HG03139 (cell line): Measurements from ENCODE around the gene PCDH9.

Source experiments
- ATAC-seq: cut with Tn5 transposase; IDR thresholded peaks from one replicate; pipeline ENCODE4 v1.9.1; 2021; ENCODE audit not compliant: unreplicated experiment

PCDH9 gene

GRCh38 chr13:67091603-67092002 is 138.5 kb downstream of the PCDH9 start:
- ATAC-seq, result no peak

- no peak for ATAC-seq
These were observed 139.3 kb downstream of the PCDH9 start for GRCh38 chr13:67090856-67091255.

GRCh38 chr13:67087527-67087926 is 142.6 kb downstream of the PCDH9 start:
- no peak for ATAC-seq

GRCh38 chr13:67086260-67086659 is 143.9 kb downstream of the PCDH9 start:
- ATAC-seq, result no peak

- ATAC-seq, result no peak
These were observed 146.1 kb downstream of the PCDH9 start for GRCh38 chr13:67084066-67084465.

- no peak for ATAC-seq
These were observed 146.6 kb downstream of the PCDH9 start for GRCh38 chr13:67083519-67083918.

- ATAC-seq, result no peak
These were observed 149.8 kb downstream of the PCDH9 start for GRCh38 chr13:67080351-67080750.

- no peak for ATAC-seq
These were observed 152.1 kb downstream of the PCDH9 start for GRCh38 chr13:67078062-67078461.

- ATAC-seq, result no peak
These were observed 153.0 kb downstream of the PCDH9 start for GRCh38 chr13:67077132-67077531.

GRCh38 chr13:67076378-67076777 is 153.8 kb downstream of the PCDH9 start:
- no peak for ATAC-seq

GRCh38 chr13:67075239-67075638 is 154.9 kb downstream of the PCDH9 start:
- no peak for ATAC-seq

GRCh38 chr13:67071918-67072598 is 158.1 kb downstream of the PCDH9 start:
- no peak for ATAC-seq

- ATAC-seq, result no peak
These were observed 159.8 kb downstream of the PCDH9 start for GRCh38 chr13:67070306-67070705.

GRCh38 chr13:67069117-67069767 is 160.9 kb downstream of the PCDH9 start:
- no peak for ATAC-seq

- ATAC-seq, result no peak
These were observed 165.2 kb downstream of the PCDH9 start for GRCh38 chr13:67064920-67065319.

GRCh38 chr13:67063036-67063435 is 167.1 kb downstream of the PCDH9 start:
- ATAC-seq, result no peak

GRCh38 chr13:67062160-67062559 is 168.0 kb downstream of the PCDH9 start:
- ATAC-seq, result no peak

GRCh38 chr13:67061750-67062149 is 168.4 kb downstream of the PCDH9 start:
- no peak for ATAC-seq

GRCh38 chr13:67052550-67053490 is 177.3 kb downstream of the PCDH9 start:
- no peak for ATAC-seq

GRCh38 chr13:67049744-67050143 is 180.4 kb downstream of the PCDH9 start:
- no peak for ATAC-seq

GRCh38 chr13:67048821-67049150 is 181.3 kb downstream of the PCDH9 start:
- no peak for ATAC-seq
